ENCODE data around the gene GAB2.
"Not testable (repeated sequence)": the region's sequence is repeated elsewhere in the genome, so short reads cannot be mapped to it uniquely, and the experiment has no call there.

GAB2 gene

DNA sequence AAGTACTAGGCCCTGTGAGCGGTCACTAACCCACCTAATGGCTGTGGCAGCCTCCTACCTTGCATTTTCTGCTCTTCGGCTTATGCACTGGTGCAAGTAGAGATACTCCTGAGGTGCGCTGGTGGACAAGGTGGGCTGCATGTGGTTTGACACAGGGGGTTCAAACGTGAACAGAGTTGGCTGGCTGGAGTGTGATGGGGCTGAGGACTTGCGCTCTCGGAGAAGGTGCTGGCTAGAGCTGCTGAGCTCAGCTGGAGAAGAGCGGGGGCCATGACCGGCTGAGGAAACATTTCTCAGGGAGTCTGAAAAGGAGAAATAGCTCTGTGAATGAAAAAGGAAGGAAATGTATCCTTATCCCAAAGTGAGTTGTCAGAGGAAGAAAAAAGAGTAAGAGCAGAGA is 167.5 kb downstream of the GAB2 start:
- no peak for DNase-seq (ENCODE audit: low spot score in 2 of 2)

DNA sequence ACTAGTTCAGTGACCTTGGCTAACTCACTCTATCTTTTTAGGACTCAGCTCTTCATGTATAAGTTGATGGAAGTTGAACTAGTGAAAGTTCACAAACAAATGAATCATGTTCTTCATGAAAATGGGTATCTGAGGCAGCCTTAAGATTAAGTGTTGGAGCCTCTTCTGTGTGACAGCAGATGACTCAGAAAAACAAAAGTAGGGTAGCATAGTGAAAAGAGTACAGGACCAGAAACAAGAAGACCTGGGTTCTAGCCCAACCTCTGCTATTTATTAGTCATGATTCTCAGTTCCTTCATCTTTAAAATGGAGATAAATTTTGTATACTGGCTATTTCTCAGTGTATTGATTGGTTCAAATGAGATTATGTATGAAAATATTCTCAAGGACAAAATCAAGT is 168.7 kb downstream of the GAB2 start:
- in situ Hi-C loops (cut with MboI; ENCODE audit: low sequenced_read_pairs): no loop called here
- DNase-seq (ENCODE audit: low spot score in 2 of 2): no peak
- Histone ChIP-seq H3K36me3 (replicated peaks) (peaks cover 17% of the 10 kb centered on the region), H3K27me3 (ENCODE audit: low read depth) (no peaks in the 10 kb centered on the region), H3K4me3 (no peak overlapping the region), H3K4me1 (peaks cover 13% of the 10 kb centered on the region), H3K9me3 (no peaks in the 10 kb centered on the region)

More for the DNA sequence above, 167.5 kb downstream of the GAB2 start:
- Histone ChIP-seq H3K4me3 (no peak overlapping the region), H3K27me3 (ENCODE audit: low read depth) (no peaks in the 10 kb centered on the region), H3K36me3 (replicated peaks) (peaks cover 17% of the 10 kb centered on the region), H3K9me3 (no peaks in the 10 kb centered on the region), H3K4me1 (peaks cover 9% of the 10 kb centered on the region)
- in situ Hi-C loops (cut with MboI; ENCODE audit: low sequenced_read_pairs): no loop called here

DNA sequence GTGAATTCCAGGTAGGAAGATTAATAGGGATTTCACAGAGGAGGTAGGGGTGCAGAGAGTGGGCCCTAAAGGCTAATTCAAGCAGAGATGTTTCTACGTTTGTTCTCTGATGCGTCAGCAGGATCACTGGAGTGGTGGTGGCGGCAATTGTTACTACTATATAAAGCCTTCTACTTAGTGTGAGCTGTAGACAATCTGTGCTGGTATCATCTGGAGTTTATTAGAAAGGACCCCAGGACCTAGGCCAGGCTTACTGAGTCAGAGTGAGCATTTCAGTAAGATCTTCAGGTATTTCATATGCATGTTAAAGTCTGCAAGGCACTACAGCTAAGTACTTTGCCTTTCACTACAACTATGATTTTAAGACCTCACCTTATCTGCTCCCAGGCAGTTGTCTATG is 169.4 kb downstream of the GAB2 start:
- no peaks in the 10 kb centered on the region for H3K9me3 ChIP-seq
- in situ Hi-C loops (cut with MboI; ENCODE audit: low sequenced_read_pairs): no loop called here
- no peaks in the 10 kb centered on the region for H3K27me3 ChIP-seq (ENCODE audit: low read depth)
- peaks cover 13% of the 10 kb centered on the region for H3K4me1 ChIP-seq
- H3K36me3 ChIP-seq (replicated peaks): peaks cover 17% of the 10 kb centered on the region
- no peak overlapping the region for H3K4me3 ChIP-seq
- DNase-seq (ENCODE audit: low spot score in 2 of 2): no peak

DNA sequence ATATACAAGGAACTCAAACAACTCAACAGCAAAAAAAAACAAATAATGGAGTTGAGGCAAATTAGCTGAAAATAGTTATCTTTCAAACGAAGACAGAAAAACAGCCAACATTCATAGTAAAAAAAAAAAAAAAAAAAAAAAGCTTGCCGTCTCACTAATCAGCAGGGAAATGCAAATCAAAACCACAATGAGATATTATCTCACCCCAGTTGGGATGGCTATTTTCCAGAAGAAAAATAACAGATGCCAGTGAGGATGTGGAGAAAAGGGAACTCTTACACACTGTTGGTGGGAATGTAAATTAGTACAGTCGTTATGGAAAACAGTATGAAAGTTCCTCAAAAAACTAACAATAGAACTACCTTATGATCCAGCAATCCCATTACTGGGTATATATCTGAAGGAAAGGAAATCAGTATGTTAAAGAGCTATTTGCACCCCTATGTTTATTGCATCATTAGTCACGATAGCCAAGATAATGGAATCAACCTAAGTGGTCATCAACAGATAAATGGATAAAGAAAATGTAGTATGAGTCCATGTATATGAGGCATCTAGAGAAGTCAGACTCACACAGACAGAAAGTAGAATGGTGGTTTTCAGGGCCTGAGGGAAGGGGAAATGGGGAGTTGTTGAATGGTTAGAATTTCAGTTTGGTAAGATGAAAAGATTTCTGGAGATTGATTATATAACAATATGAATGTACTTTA is 172.9 kb downstream of the GAB2 start:
- in situ Hi-C loops (cut with MboI; ENCODE audit: low sequenced_read_pairs): no loop called here
- H3K4me1 ChIP-seq: peaks cover 5% of the 10 kb centered on the region

DNA sequence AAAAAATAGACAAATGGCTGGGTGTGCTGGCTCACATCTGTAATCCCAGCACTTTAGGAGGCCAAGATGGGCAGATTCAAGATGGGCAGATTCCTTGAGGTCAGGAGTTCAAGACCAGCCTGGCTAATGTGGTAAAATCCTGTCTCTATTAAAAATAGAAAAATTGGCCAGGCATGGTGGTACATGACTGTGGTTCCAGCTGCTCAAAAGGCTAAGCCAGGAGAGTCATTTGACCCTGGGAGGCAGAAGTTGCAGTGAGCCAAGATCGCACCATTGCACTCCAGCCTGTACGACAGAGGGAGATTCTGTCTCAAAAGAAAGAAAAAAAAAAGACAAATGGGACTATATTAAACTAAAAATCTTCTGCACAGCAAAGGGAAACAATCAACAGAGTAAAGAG is 173.5 kb downstream of the GAB2 start:
- Histone ChIP-seq H3K36me3 (replicated peaks) (peaks cover 13% of the 10 kb centered on the region), H3K9me3 (0 out of 2 replicates have a peak, but pooled peaks cover 3% of the 10 kb centered on the region), H3K4me3 (no peak overlapping the region), H3K4me1 (peaks cover 5% of the 10 kb centered on the region), H3K27me3 (ENCODE audit: low read depth) (no peaks in the 10 kb centered on the region)
- in situ Hi-C loops (cut with MboI; ENCODE audit: low sequenced_read_pairs): no loop called here
- no peak for DNase-seq (ENCODE audit: low spot score in 2 of 2)

More for the DNA sequence above, 172.9 kb downstream of the GAB2 start:
- H3K4me3 ChIP-seq: no peak overlapping the region
- H3K9me3 ChIP-seq: 0 out of 2 replicates have a peak, but pooled peaks cover 3% of the 10 kb centered on the region
- no peak for DNase-seq (ENCODE audit: low spot score in 2 of 2)
- H3K36me3 ChIP-seq (replicated peaks): peaks cover 17% of the 10 kb centered on the region
- H3K27me3 ChIP-seq (ENCODE audit: low read depth): no peaks in the 10 kb centered on the region

DNA sequence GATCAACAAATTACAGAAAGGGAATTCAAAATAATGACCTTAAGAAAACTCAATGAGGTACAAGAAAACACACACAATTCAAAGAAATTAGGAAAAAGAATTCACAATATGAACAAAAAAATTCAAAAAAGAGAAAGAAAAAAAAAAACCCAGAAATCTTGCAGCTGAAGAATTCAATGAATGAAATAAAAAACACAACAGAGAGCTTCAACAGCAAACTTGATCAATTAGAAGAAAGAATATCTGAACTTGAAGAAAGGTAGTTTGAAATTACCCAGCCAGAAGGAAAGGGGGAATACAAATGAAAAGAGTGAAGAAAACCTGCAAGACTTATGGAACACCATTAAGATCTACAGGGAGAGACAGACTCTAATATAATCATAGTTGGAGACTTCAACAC is 176.1 kb downstream of the GAB2 start:
- H3K27me3 ChIP-seq (ENCODE audit: low read depth): no peaks in the 10 kb centered on the region
- 0 out of 2 replicates have a peak, but pooled peaks cover 3% of the 10 kb centered on the region for H3K9me3 ChIP-seq
- in situ Hi-C loops (cut with MboI; ENCODE audit: low sequenced_read_pairs): no loop called here
- H3K4me3 ChIP-seq: no peak overlapping the region
- no peaks in the 10 kb centered on the region for H3K36me3 ChIP-seq (replicated peaks)
- DNase-seq (ENCODE audit: low spot score in 2 of 2): no peak
- H3K4me1 ChIP-seq: peaks cover 5% of the 10 kb centered on the region

DNA sequence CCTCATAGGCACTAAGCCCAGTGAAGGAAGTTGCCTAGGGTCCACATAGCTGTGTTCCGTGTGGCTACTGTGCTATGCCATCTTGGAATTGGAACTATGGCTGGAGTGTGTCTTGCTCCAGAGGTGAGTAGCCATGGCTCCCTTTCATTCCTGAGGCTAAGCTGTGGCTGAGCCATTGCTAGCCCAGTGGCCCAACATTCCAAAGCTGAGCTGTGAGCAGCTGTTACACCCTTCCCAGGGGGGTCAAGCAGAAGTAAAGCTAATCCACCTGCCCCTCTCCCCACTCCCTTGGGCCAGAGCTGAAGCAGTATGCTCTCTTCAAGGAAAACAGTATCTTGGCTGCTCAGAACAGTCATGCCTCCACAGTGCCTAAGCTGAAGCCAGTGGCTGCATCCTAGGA is 177.8 kb downstream of the GAB2 start:
- Histone ChIP-seq H3K9me3 (0 out of 2 replicates have a peak, but pooled peaks cover 3% of the 10 kb centered on the region), H3K4me1 (peaks cover 2% of the 10 kb centered on the region), H3K4me3 (no peak overlapping the region), H3K36me3 (replicated peaks) (no peaks in the 10 kb centered on the region), H3K27me3 (ENCODE audit: low read depth) (no peaks in the 10 kb centered on the region)
- in situ Hi-C loops (cut with MboI; ENCODE audit: low sequenced_read_pairs): no loop called here
- no peak for DNase-seq (ENCODE audit: low spot score in 2 of 2)

DNA sequence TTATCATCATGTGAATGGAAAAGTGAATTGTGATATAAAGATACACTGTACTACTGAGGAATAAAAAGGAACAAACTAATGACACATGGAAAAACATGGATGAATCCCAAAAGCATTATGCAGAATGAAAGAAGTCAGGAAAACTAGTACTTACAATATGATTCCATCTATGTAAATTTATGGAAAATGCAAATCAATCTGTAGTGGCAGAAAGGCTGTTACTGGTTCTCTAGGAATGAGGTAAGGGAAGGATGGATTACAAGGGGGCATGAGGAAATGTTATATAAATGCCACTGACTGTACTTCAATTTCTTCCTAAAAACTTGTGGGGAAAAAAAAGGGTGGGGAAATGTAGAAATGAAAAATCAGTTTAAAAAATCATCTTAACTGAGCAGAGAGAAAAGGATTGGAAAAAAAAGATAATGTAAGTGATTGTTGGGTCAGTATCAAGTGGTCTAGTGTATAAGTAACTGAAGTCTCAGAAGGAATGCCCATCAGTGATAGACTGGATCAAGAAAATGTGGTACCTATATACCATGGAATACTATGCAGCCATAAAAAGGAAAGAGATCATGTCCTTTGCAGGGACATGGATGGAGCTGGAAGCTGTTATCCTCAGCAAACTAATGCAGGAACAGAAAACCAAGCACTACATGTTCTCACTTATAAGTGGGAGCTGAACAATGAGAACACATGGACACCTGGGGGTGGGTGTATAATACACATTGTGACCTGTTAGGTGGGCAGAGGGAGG is 180.2 kb downstream of the GAB2 start:
- Histone ChIP-seq H3K36me3 (replicated peaks) (no peaks in the 10 kb centered on the region), H3K4me3 (no peak overlapping the region), H3K4me1 (no peaks in the 10 kb centered on the region), H3K27me3 (ENCODE audit: low read depth) (no peaks in the 10 kb centered on the region), H3K9me3 (0 out of 2 replicates have a peak, but pooled peaks cover 2% of the 10 kb centered on the region)
- no peak for DNase-seq (ENCODE audit: low spot score in 2 of 2)
- in situ Hi-C loops (cut with MboI; ENCODE audit: low sequenced_read_pairs): no loop called here

DNA sequence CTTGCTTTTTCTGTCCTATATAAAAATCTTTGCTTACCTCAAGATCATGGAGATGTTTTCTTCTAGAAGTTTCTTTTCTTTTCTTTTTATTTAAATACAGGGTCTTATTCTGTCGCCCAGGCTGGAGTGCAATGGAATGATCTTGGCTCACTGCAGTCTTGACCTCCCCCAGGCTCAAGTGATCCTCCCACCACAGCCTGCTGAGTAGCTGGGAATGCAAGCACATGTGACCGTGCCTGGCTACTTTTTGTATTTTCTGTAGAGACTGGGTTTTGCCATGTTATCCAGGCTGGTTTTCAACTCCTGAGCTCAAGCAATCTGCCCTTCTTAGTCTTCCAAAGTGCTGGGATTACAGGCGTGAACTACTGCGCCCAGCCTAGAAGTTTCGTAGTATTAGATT is 183.6 kb downstream of the GAB2 start:
- Histone ChIP-seq H3K4me1 (no peaks in the 10 kb centered on the region), H3K9me3 (no peaks in the 10 kb centered on the region), H3K4me3 (no peak overlapping the region), H3K27me3 (ENCODE audit: low read depth) (no peaks in the 10 kb centered on the region), H3K36me3 (replicated peaks) (no peaks in the 10 kb centered on the region)
- in situ Hi-C loops (cut with MboI; ENCODE audit: low sequenced_read_pairs): no loop called here
- no peak for DNase-seq (ENCODE audit: low spot score in 2 of 2)

DNA sequence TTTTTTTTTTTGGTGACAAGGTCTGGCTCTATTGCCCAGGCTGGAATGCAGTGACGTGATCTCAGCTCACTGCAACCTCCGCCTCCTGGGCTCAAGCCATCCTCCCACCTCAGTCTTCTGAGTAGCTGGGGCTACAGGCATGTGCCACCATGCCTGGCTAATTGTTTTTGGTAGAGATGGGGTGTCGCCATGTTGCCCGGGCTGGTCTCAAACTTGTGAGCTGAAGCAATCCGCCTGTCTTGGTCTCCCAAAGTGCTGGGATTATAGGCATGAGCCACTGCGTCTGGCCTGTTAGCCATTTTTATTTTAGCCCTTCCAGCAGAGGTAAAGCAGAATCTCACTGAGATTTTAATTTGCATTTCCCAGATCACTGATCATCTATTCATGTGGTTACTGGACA is 184.6 kb downstream of the GAB2 start:
- DNase-seq (ENCODE audit: low spot score in 2 of 2); H3K36me3 ChIP-seq (replicated peaks); H3K27me3 ChIP-seq (ENCODE audit: low read depth); H3K9me3 ChIP-seq; H3K4me1 ChIP-seq; H3K4me3 ChIP-seq; in situ Hi-C loops (cut with MboI; ENCODE audit: low sequenced_read_pairs): not testable (repeated sequence)

DNA sequence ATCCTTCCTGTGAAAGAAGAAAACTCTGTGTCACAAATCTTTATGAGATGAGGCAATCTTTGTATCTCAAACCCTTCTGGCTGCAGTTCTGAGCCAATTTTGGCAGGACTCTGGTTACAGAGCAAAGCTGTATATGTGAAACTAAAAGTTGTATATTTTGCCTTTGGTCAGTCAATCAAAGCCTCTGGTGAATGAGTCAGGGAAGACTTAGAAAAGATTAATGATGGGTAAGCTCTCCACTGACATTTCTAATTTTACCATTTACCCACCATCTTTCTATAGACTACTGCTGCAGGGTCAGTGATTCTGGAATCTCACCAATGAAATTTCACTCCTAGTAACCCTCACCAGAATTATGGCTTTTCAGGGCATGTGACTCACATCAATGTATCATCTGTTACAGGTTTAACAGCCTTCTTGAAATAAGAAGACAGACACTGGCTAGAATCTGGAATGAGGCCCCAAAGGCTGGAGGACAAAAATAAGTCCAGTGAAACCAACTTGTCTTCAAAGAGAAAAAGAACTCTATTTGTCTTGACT is 185.6 kb downstream of the GAB2 start:
- DNase-seq (ENCODE audit: low spot score in 2 of 2): no peak
- no peaks in the 10 kb centered on the region for H3K9me3 ChIP-seq
- H3K4me3 ChIP-seq: no peak overlapping the region
- H3K27me3 ChIP-seq (ENCODE audit: low read depth): no peaks in the 10 kb centered on the region
- H3K4me1 ChIP-seq: no peaks in the 10 kb centered on the region
- in situ Hi-C loops (cut with MboI; ENCODE audit: low sequenced_read_pairs): no loop called here
- H3K36me3 ChIP-seq (replicated peaks): no peaks in the 10 kb centered on the region; the same call in 1 of the 2 replicates

DNA sequence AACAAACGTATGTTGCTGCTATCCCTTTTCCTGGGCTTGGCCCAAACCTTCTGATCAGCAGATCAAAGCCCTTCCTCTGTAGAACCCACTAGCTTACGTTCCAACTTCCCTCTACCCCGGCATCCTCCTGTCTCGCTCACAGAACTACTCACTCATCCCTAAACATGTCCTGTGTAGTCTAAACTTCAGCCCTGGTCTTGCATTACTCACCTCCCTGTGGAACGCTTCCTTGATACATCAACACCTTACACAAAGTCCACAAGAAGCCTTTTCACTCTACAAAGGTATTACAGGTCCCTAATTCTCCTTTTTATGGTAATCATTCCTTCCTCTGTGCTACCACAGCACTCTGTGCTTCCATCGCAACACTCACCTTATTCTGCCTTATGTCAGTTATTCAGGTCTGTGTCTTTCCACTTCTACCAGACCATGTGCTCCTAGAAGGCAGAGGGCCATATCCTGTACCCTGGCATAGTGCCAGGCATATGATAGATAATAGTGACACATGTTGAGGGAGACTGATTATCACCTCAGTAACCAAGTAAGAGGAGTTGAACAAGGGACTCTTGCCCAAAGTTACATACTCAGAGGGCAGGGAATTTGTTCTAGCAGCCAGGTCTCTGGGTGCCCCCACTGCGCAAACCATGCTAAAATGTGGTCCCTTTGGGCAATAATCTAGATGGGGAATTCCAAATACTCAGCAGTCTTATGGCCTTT is 187.3 kb downstream of the GAB2 start:
- Histone ChIP-seq H3K27me3 (ENCODE audit: low read depth) (no peaks in the 10 kb centered on the region), H3K4me3 (no peak overlapping the region), H3K9me3 (no peaks in the 10 kb centered on the region), H3K36me3 (replicated peaks) (peaks cover 5% of the 10 kb centered on the region; the same call in 1 of the 2 replicates), H3K4me1 (no peaks in the 10 kb centered on the region)
- no peak for DNase-seq (ENCODE audit: low spot score in 2 of 2)
- in situ Hi-C loops (cut with MboI; ENCODE audit: low sequenced_read_pairs): no loop called here

DNA sequence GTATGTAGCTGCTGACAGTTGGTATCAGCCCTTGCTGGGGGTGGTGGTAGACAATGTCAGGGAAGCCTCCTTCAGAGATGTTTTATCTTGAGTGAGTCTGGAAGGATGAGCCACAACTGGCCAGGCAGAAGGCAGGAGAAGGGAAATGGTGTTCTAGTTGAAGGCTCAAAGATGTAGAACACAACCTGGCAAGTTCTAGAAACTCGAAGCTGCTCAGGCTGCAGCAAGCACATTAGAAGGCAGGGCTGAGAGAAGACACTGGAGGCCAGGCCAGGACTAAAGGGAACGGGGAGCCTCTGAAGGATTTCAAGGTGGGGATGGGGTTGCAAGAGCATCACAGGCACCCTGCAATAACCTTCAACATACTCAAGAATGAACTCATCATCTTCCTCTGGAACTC is 188.5 kb downstream of the GAB2 start:
- H3K4me1 ChIP-seq: no peaks in the 10 kb centered on the region
- no peaks in the 10 kb centered on the region for H3K27me3 ChIP-seq (ENCODE audit: low read depth)
- no peak overlapping the region for H3K4me3 ChIP-seq
- peaks cover 13% of the 10 kb centered on the region; the same call in 1 of the 2 replicates for H3K36me3 ChIP-seq (replicated peaks)
- no peak for DNase-seq (ENCODE audit: low spot score in 2 of 2)
- in situ Hi-C loops (cut with MboI; ENCODE audit: low sequenced_read_pairs): loop anchor here (10.0 kb wide), 1 partner anchor 336 kb away; no protein-coding TSS in a partner anchor
- no peaks in the 10 kb centered on the region for H3K9me3 ChIP-seq
